HG03280 (cell line): ENCODE measurements around the gene DCAF16.
"Not testable (repeated sequence)": the region's sequence is repeated elsewhere in the genome, so short reads cannot be mapped to it uniquely, and the experiment has no call there.

ENCODE experiments used
- ATAC-seq: cut with Tn5 transposase; IDR thresholded peaks from one replicate; pipeline ENCODE4 v1.9.1; 2021; ENCODE audit warnings: mild to moderate bottlenecking, moderate library complexity; ENCODE audit not compliant: unreplicated experiment

DCAF16 gene

DNA sequence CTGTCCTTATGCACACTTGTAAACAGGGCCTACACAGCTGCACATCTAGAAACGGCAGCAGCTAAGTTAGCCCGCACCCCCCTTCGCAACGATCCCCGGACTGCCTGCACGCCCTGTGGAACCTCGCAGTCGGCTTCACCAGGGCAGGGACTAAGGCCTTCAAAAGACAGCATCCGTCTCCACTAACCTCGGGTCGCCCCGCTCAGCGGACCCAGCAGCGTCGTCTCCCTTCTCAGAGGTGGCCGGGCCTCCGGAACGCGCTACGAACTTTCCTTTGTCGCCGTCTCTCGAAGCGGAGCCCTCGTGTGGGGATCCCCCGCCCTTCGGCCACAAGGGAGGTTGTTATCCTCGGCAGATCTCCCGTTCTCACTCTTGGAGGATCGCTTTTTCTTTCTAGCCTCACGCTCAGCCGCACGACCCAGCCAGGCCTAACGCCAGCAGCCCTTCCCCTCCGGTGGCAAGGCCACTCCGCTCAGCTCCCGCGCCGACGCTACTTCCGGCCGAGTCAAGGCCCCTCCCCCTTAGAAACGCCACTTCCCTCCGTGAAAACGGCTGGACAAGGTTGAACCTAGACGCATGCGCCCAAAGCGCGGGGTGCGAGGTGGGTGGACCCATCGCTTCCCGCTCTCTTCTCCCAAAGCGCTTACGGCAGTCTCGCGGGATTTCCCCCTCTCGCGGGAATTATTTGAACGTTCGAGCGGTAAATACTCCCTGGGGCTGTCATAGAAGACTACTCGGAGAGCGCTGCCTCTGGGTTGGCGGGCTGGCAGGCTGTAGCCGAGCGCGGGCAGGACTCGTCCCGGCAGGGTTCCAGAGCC is at the start of gene DCAF16, which contains the start of gene NCAPG:
TSS of gene DCAF16 (minus strand) at position 498 of the 818 bp plus-strand sequence. CDS start 6,616 bp downstream, outside the sequence.
TSS of gene NCAPG (plus strand) at position 720 of the 818 bp plus-strand sequence. CDS start 99 bp downstream, outside the sequence.
- ATAC-seq, result peak; percentile 86

DNA sequence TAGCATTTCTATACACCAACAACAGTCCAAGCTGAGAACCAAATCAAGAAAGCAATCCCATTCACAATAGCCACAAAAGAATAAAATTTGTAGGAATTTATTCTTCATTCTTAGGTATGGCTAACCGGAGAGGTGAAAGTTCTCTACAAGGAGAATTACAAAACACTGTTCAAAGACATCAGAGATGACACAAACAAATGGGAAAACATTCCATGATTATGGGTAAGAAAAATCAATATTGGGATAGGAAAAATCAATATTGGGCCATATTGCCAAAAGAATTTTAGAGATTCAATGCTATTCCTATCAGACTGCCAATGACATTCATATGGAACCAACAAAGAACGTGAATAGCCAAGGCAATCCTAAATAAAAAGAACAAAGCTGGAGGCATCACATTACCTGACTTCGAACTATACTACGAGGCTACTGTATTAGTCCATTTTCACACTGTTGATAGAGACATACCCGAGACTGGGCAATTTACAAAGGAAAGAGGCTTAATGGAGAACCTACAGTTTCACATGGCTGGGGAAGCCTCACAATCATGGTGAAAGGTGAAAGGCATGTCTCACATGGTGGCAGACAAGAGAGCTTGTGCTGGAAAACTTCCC is 49.3 kb upstream of the DCAF16 start:
- no peak for ATAC-seq

DNA sequence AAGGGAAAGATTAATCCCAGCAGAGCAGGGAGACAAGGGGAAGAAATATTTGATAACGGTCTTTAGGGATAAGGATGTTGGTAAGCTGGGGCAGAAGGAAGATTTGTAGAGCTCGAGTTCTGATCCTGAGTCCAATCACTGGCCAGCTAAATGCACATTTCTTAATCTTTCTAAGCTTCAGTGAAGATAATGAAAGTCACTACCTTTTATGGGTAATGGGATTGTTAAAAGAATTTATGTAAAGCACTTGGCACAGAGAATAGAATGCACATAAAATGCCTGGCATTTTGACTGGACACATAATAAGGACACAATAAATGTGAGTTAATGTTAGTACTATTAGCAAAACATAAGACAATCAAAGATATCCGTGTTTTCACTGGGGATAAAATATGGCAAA is 43.5 kb upstream of the DCAF16 start:
- no peak for ATAC-seq

DNA sequence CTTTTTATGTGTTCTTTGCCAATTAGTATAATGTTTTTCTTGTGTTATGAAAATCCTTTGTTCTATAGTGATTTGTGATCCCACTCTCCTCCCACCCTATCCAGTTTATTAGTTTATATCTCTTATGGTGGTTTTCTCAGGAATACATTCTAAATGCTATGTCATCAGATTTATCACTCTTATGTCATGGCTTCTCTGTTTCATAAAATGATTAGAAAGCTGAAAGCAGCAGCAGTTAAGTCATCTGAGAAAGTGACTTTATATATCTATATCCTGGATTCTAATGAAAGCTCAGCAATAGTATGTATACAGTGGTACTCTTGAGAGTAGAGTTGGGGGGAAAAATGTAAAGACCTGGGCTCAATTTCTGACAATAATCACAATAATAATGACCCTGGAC is 41.4 kb upstream of the DCAF16 start:
- no peak for ATAC-seq

DNA sequence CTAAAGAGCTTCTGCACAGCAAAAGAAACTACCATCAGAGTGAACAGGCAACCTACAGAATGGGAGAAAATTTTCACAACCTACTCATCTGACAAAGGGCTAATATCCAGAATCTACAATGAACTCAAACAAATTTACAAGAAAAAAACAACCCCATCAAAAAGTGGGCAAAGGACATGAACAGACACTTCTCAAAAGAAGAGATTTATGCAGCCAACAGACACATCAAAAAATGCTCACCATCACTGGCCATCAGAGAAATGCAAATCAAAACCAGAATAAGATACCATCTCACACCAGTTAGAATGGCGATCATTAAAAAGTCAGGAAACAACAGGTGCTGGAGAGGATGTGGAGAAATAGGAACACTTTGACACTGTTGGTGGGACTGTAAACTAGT is 39.7 kb upstream of the DCAF16 start:
- not testable (repeated sequence) for ATAC-seq

DNA sequence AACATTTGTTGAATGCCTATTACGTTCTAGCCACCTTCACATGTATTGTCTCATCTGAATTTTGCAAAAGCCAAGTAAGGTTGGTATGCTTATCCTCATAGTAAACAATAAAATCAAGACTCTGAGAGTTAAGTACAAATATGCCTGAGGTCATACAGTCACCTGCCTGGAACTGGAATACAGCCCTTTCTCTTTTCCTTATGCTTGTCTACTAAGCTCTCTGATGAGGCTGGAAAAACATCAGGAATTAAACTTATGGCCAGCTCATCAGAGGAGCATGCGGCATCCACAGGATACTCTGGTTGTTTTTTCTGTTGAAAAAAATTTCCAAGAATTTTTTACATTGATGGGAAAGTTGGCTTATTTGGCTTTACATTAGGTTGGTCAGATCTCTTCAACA is 35.7 kb upstream of the DCAF16 start:
- no peak for ATAC-seq

DNA sequence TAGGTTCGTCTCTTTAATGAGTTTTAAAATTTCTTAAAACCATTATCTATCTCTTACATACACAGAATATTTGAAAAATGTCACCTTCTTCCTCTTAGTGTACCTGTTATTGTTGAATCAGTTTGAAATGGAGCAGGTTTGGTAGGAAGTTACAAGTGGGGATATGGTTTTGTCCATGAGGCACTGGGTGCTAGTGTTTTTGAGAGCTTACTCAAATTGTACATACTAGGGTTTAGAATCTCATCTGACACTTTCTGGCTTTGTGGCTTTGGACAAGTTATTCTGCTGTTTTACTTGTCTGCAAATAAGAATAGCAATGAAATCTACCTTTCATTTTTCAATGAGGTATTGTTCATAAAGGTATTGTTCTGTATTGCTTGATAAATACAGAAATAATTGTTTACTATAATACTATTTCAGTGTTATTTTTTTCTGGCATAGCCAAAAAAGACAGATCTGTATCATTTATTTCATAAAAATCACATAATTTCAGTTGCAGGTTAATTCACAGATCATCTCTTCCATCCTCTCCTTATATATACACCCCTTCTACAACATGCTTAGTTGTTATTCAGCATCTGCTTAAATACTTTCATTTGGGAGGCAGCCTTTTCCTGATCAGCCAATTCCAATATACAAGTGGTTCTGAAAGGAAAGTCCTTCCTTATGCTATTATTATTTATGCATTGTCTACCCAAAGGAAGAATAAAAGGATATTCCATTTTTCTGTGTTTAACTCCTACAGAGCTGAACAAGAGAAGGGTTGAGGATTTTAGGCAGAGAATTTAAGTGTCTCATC is 13.5 kb upstream of the DCAF16 start:
- ATAC-seq, result no peak

DNA sequence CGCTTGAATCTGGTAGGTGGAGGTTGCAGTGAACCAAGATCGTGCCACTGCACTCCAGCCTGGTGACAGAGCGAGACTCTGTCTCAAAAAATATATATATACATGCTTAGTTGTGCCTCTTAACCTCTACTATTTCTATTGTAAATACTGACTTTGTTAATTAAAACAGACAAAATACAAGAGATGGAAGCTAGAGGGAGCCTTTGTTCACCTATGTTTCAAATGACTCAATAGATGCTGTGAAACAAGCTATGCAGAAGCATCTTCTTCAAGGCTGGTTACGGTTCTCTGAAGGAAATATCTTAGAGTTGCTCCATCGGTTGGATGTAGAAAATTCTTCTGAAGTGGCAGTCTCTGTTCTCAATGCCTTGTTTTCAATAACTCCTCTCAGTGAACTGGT is 6.5 kb upstream of the DCAF16 start:
- peak; percentile 74 for ATAC-seq

DNA sequence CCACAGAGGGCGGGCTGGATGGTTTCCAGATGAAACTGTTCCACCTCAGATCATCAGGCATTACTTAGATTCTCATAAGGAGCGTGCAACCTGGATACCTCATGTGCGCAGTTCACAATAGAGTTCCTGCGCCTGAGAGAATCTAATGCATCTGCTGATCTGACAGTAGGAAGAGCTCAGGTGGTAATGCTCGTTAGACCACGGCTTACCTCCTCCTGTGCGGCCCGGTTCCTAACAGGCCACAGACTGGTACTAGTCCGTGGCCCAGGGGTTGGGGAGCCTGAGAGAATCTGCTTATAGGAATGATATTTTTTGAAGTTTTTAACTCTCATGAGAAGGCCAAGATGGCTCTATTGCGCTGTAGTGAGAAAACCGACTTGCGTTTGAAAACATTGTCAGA is 5.6 kb upstream of the DCAF16 start:
- no peak for ATAC-seq

DNA sequence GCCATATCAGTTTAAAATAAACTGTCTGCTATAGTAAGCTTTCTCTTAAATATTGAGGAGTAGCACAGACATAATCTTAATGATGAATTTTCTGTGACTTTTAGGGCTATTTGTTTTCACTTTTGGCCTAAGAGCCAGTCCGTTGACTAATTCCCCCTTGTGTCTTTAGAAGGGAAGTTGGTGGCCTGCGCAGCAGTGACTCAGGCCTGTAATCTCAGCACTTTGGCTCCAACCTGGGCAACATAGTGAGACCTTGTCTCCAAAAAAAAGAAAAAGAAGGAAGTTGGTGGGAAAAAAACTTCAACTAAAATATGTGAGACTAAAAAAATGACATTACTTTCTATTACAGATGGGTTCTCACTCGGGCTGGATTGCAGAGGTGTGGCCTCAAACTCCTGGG is 3.6 kb upstream of the DCAF16 start:
- no peak for ATAC-seq

DNA sequence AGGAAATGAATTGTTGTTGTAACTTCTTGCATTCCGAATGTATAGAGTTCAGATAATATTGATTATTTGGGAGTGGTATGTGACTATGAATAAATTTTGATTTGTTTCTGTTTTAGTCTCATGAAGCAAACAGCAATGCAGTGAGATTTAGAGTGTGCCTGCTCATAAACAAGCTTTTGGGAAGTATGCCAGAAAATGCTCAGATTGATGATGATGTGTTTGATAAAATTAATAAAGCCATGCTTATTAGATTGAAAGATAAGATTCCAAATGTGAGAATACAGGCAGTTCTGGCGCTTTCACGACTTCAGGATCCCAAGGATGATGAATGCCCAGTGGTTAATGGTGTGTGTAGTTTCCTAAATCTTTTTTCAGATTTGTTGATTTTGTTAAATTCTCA is 2.2 kb upstream of the DCAF16 start:
- ATAC-seq, result no peak

DNA sequence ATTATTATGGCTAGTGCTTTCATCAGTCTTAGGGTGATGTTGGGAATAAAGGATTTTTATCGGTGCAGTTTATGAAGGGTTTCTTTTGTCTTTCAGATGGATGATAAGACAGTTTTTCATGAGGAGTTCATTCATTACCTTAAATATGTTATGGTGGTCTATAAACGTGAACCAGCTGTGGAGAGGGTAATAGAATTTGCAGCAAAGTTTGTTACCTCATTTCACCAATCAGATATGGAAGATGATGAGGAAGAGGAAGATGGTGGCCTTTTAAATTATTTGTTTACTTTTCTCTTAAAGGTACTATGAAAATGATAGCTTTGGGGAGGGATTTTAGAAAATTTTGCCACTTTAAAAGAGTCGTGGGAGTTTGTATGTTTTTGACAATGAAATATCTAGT is 1.6 kb upstream of the DCAF16 start:
- no peak for ATAC-seq

DNA sequence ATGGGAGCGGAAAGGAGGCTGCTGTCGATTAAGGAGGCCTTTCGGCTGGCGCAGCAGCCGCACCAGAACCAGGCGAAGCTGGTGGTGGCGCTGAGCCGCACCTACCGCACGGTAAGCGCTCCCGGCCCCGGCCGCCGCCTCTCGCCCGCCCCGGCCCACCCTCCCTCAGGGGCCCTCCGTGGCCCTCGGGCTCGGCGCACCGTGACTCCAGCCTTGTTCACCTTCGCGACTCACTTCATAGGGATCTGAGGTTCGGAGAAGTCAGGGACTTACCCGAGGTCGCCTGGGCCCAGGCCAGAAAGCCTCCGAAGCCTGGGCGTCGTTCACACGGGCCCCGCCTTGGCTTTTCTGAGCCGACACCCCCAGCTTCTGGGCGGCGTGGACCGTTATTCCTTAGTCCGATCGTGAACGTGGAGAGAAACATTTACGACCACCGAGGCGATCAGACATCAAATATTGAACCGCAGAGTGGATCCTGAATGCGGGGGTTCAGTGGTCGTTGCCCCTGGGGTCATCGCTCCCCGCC is 584 bp upstream of the DCAF16 start:
- peak; percentile 38 for ATAC-seq

DNA sequence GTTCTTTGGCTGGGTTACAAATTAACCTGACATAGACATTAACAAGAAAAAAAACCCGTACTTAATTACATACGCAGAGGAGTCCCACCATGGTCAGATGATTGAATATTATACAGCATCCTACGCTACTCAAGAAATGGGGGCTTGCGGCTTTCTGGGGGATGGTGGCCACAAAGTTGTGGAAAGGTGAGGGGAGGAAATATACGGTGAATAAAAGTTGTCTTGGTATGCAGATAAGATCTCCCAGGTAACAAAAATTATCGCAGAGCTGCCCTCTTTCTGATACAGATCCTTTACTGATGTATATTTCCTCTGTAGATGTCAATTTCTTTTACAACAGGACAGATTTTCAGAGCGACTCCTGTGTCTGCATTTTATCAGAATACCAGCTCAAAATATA is 890 bp downstream of the DCAF16 start:
- no peak for ATAC-seq

DNA sequence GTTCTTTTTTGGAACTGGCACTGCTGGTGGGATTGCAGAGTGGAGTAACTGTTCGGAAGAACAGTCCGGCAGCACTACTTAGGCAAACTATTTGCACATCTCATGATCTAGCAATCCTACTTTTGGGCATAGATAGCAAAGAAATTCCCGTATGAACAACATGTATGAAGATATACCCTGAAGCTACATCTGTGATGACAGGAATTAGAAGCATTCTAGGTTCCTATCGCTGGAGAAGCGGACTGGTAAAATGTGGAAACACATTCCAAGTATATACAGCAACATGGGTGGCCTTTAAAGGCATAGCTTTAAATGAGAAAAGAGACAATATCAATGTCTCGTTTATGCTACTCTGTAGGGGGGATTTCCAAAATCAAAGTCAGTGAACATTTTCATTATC is 3.1 kb downstream of the DCAF16 start:
- no peak for ATAC-seq

DNA sequence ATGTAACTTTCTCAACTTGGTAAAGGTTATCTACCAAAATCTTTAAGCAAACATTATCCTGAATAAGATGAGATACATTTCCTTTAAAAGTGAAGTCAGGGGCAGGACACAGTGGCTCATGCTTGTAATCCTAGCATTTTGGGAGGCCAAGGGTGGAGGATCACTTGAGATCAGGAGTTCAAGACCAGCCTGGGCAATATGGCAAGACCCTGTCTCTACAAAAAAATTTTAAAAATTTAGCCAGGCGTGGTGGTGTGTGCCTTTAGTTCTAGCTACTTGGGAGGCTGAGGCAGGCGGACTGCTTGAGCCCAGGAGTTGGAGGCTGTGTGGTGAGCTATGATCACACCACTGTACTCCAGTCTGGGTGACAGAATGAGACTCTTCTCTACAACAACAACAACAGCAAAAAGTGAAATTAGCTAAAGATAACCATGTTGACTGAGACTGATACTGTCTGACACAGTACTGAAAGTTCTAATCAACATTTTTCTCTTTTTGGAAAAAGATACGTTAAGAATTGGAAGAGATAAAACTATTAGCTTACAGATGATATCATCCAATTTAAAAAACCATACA is 4.9 kb downstream of the DCAF16 start:
- ATAC-seq, result no peak

DNA sequence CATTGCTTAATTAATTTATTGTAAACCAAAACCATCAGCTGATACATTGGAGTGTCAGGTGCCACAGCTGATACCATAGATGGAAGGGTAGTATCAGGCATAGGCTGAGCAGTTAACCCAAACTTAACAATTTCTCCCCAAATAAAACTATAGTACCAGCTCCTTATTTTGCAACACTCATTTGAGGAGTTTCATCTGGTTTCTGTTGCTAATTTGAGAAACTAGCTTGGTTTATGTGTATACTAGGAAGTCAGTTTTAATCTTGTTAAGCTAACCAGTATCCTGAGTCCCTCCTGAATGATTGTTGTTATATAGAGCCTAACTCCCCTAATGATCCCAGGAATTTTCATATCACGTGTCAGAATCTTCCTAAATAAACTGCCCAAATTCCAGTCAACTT is 12.7 kb downstream of the DCAF16 start:
- ATAC-seq, result no peak

DNA sequence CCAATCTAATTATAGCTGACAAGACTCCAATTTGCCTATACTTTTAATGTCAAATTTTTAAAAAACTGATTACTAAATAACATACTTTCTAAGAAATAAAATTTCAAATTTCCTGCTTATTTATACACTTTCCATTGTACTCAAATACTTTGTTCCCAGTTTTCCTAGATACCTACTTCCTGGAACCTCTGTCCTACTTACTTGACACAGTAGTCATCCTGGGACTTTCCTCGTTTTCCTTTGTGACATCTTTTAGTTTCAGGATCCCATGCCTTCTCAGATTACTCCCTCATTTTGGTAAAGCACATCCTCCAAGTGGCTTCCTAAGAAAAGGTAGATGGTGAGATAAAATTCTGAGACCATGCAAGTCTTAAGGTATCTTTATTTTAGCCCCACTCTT is 15.8 kb downstream of the DCAF16 start:
- no peak for ATAC-seq

DNA sequence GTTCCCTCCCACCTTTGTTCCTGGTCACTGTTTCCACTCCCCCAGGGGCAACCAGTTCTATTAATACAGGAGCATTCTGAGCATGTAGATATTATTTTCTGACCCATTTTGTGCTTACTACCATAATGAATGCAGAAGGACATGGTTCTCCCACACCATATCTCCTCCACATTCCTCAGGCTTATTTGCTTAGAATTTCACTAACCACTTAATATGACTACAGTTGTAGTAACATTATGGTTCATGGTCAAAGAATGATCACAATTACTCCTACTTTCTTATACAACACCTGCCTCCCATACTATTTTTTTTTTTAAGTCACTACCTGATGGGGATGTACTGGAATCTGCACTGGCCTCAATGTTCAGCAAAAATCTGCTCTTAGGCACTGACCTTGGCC is 21.6 kb downstream of the DCAF16 start:
- ATAC-seq, result no peak

DNA sequence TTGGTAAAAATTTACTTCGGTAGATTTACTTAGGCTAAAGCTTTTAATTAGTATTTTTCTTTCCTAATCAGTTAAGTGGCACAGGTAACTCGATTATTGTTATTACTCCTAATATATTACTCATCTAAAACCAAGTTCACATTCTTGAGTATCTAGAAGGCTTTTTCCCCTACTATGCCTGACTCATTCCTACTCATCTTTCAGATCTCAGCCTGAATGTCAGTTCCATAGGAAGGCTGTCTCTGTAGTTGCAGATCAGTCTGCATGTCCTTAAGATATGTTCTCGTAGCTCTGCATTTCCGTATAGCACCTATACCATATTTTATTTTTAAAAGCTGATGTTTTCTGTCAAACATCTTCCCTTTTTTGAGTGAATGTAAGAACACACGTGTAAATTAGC is 23.2 kb downstream of the DCAF16 start:
- no peak for ATAC-seq

DNA sequence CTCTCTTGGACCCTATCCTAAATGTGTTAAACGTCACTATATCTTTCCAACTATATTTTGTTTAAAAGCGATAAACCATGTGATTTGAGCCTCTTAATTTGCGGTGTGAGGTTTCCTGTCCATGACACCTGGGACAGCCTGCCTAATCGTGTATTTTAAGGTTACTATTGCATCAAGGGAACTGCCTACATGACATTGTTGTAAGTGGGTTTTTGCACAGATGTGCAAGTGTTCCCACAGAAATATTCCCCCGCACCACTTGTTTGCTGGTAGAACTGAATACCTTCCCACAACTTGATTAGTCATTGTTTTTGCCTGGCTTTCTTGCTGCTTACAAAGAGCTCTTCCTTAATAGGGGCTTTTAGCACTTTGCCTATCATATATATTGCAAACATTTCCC is 24.0 kb downstream of the DCAF16 start:
- ATAC-seq, result no peak
